Neuronal stem cell (in vitro differentiated cells): ENCODE results near the gene COQ5.

Source experiments
- DNase-seq: peaks from one replicate; pipeline ENCODE4 v3.0.0-alpha.2; 2013; ENCODE audit warnings: low spot score
- H2AFZ ChIP-seq: one replicate; pipeline ENCODE4 v1.6.1; 2013; ENCODE audit warnings: mild to moderate bottlenecking, low read length, inconsistent platforms
- H2AK5ac ChIP-seq: 2 replicates; pipeline ENCODE4 v1.6.1; 2013; ENCODE audit warnings: low read depth, mild to moderate bottlenecking, inconsistent platforms, low read length, moderate library complexity, mixed read lengths
- H2BK120ac ChIP-seq: 2 replicates; pipeline ENCODE4 v1.6.1; 2013; ENCODE audit warnings: low read depth, mild to moderate bottlenecking, inconsistent platforms, low read length, moderate library complexity, mixed read lengths
- H2BK12ac ChIP-seq: one replicate; pipeline ENCODE4 v1.6.1; 2013; ENCODE audit warnings: low read length, inconsistent platforms
- H2BK15ac ChIP-seq: 2 replicates; pipeline ENCODE4 v1.6.1; 2013; ENCODE audit warnings: mild to moderate bottlenecking, low read length, inconsistent platforms, mixed read lengths
- H2BK5ac ChIP-seq: one replicate; pipeline ENCODE4 v1.6.1; 2013; ENCODE audit warnings: inconsistent platforms, mild to moderate bottlenecking, low read length, moderate library complexity
- H3K14ac ChIP-seq: one replicate; pipeline ENCODE4 v1.6.1; 2013; ENCODE audit warnings: low read length, inconsistent platforms
- H3K18ac ChIP-seq: 2 replicates; pipeline ENCODE4 v1.6.1; 2013; ENCODE audit warnings: low read length, inconsistent platforms
- H3K23ac ChIP-seq: 2 replicates; pipeline ENCODE4 v1.6.1; 2013; ENCODE audit warnings: low read depth, mild to moderate bottlenecking, mixed read lengths, low read length, inconsistent platforms; ENCODE audit not compliant: poor library complexity
- H3K27ac ChIP-seq: replicated peaks from 3 replicates; pipeline ENCODE4 v1.5.1; 2013; ENCODE audit warnings: low read length, inconsistent platforms
- H3K27me3 ChIP-seq, 3 experiments: 2 replicates each; pipeline ENCODE4 v1.6.1; 2013; ENCODE audit warnings: low read length in 3 of 3, mild to moderate bottlenecking in 2 of 3, inconsistent platforms in 1 of 3, low read depth in 1 of 3, mixed read lengths in 1 of 3, moderate library complexity in 1 of 3; ENCODE audit not compliant: control insufficient read depth in 3 of 3, insufficient read depth in 3 of 3
- H3K36me3 ChIP-seq, 2 donors: replicated peaks in 1 of 2; 2 replicates each; pipeline ENCODE4 v1.6.1; 2013; ENCODE audit warnings: low read length in 2 of 2; ENCODE audit not compliant: control insufficient read depth in 2 of 2, insufficient read depth in 2 of 2
- H3K4ac ChIP-seq: 2 replicates; pipeline ENCODE4 v1.6.1; 2013; ENCODE audit warnings: inconsistent platforms, mild to moderate bottlenecking, low read length, moderate library complexity
- H3K4me1 ChIP-seq, 2 donors: 1 replicate in 1 of 2; 2 replicates in 1 of 2; pipeline ENCODE4 v1.6.1; 2013; ENCODE audit warnings: low read length in 2 of 2, low read depth in 1 of 2; ENCODE audit not compliant: control insufficient read depth in 2 of 2, insufficient read depth in 1 of 2
- H3K4me2 ChIP-seq: one replicate; pipeline ENCODE4 v1.6.1; 2013; ENCODE audit warnings: mild to moderate bottlenecking, low read length, inconsistent platforms; ENCODE audit not compliant: insufficient read depth, poor library complexity, severe bottlenecking
- H3K4me3 ChIP-seq, 2 donors: 2 replicates each; pipeline ENCODE4 v1.5.1; 2013; ENCODE audit warnings: low read length in 2 of 2, mild to moderate bottlenecking in 2 of 2, inconsistent platforms in 1 of 2, moderate library complexity in 1 of 2
- H3K79me1 ChIP-seq: one replicate; pipeline ENCODE4 v1.6.1; 2013; ENCODE audit warnings: low read depth, mild to moderate bottlenecking, inconsistent platforms, low read length, moderate library complexity
- H3K9ac ChIP-seq: one replicate; pipeline ENCODE4 v1.6.1; 2013; ENCODE audit warnings: mild to moderate bottlenecking, low read depth, low read length, inconsistent platforms; ENCODE audit not compliant: poor library complexity
- H3K9me3 ChIP-seq, 2 donors: replicated peaks in 1 of 2; 2 replicates each; pipeline versions ENCODE3 to v1.6.1; 2013; ENCODE audit warnings: low read length in 2 of 2, mild to moderate bottlenecking in 2 of 2, inconsistent platforms in 1 of 2, low read depth in 1 of 2, mixed read lengths in 1 of 2, moderate library complexity in 1 of 2; ENCODE audit not compliant: control insufficient read depth in 2 of 2, insufficient read depth in 1 of 2
- H4K8ac ChIP-seq: one replicate; pipeline ENCODE4 v1.6.1; 2013; ENCODE audit warnings: low read depth, mild to moderate bottlenecking, inconsistent platforms, low read length, moderate library complexity
- H4K91ac ChIP-seq: one replicate; pipeline ENCODE4 v1.6.1; 2013; ENCODE audit warnings: low read length, low read depth, mild to moderate bottlenecking, inconsistent platforms; ENCODE audit not compliant: poor library complexity
- WGBS, 2 donors: extraction: QIAGEN DNeasy Blood & Tissue Kit; methylation state at CpG; one replicate each; pipeline ENCODE4 v1.1.7; 2013; ENCODE audit warnings: missing lambda C conversion rate in 2 of 2, mixed read lengths in 1 of 2; ENCODE audit not compliant: insufficient read length in 2 of 2, insufficient replicate concordance in 1 of 2; ENCODE audit errors: extremely low coverage in 2 of 2; 5-methylcytosine and 5-hydroxymethylcytosine counted together

COQ5 gene

DNA sequence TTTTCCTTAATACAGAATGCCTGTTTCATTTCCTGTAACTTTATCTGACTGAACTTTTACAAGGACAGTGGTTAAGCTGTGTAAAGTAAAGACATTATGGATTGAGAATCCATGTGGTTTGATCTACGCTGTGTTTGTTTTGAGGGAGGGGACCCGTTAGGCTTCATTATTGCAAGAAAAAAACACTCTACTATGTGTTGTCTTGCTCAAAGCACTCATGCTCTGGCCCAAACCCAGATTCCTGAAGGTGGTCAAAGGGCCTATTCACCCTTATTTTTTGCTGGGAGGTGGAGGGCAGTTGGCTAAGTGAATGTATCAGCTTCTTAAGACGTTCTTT, 17.1 kb upstream of the COQ5 start:
- Histone ChIP-seq H3K36me3 (peaks cover 20 to 78% of the 10 kb centered on the region in 2 donors), H4K8ac (no peak overlapping the region), H2BK5ac (no peak overlapping the region), H3K4me2 (no peak overlapping the region), H2AK5ac (no peak overlapping the region), H3K4ac (no peak overlapping the region), H3K4me3 (no peak overlapping the region), H3K14ac (no peak overlapping the region), H2BK15ac (no peak overlapping the region), H2AFZ (no peak overlapping the region), H3K18ac (no peak overlapping the region), H3K79me1 (peaks cover 4% of the 10 kb centered on the region), H2BK12ac (no peak overlapping the region), H3K27me3 (no peaks in the 10 kb centered on the region), H3K23ac (no peak overlapping the region), H2BK120ac (no peak overlapping the region), H3K27ac (no peak overlapping the region), H4K91ac (no peak overlapping the region), H3K4me1 (no peaks in the 10 kb centered on the region), H3K9me3 (no peaks in the 10 kb centered on the region), H3K9ac (no peak overlapping the region)
- no peak for DNase-seq
- no CpG with 5 or more reads among the region's 3 CpGs for WGBS, 2 donors

GRCh38 chr12:120544691-120545090, 15.7 kb upstream of the COQ5 start:
- no peak overlapping the region for H3K4me2 ChIP-seq
- H3K27ac ChIP-seq = no peak overlapping the region
- H3K4ac ChIP-seq = no peak overlapping the region
- no peak overlapping the region for H2BK12ac ChIP-seq
- no peak for DNase-seq
- no peak overlapping the region for H2BK5ac ChIP-seq
- WGBS, 2 donors = 100% methylated on average over 2 of the region's 3 CpGs; no CpG with 5 or more reads in 1 of the 2 donors
- no peak overlapping the region for H2BK15ac ChIP-seq
- H3K27me3 ChIP-seq = no peaks in the 10 kb centered on the region
- H2AFZ ChIP-seq = no peak overlapping the region
- no peak overlapping the region for H2BK120ac ChIP-seq
- H2AK5ac ChIP-seq = no peak overlapping the region
- H3K23ac ChIP-seq = no peak overlapping the region
- H3K18ac ChIP-seq = no peak overlapping the region
- H4K91ac ChIP-seq = no peak overlapping the region
- no peak overlapping the region for H3K4me3 ChIP-seq
- no peaks in the 10 kb centered on the region for H3K4me1 ChIP-seq
- H3K9ac ChIP-seq = no peak overlapping the region
- H3K9me3 ChIP-seq = no peaks in the 10 kb centered on the region
- no peak overlapping the region for H3K14ac ChIP-seq
- peaks cover 22 to 79% of the 10 kb centered on the region in 2 donors for H3K36me3 ChIP-seq
- peaks cover 3% of the 10 kb centered on the region for H3K79me1 ChIP-seq
- no peak overlapping the region for H4K8ac ChIP-seq

DNA sequence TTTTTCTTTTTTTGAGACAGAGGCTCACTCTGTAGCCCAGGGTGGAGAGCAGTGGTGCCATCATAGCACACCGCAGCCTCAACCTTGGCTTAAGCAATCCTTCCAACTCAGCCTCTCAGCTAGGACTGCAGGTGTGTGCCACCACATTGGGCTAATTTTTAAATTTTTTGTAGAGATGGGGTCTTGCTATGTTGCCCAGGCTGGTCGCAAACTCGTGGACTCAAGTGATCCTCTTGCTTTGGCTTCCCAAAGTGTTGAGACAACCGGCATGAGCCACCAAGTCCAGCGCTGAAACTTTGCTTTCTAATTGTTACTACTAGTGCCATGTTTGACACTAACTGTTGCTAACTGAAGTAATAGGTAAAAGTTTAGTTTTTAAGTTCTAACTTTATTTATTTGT, 13.2 kb upstream of the COQ5 start:
- Histone ChIP-seq H3K36me3 (peaks cover 8 to 79% of the 10 kb centered on the region in 2 donors), H2BK5ac (no peak overlapping the region)
- WGBS, 2 donors = no CpG with 5 or more reads among the region's 5 CpGs

DNA sequence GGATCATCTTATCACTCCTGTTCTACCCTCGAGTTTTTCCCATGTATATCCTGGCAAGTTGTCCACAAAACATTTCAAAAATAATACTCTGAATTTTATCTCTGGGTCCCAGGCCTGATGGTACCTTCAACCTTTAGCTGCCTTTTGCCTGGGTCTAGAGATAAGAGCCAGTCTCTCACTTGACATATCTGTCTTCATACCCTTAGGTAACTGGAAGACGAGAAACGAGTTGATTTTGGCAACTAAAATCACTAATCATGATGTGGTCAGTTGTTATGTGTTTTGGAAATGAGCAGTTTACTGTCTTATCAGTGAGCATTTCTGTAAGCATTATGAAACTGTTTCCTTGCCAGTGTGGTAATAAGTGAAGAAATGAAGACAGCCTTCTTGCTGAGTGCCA, 11.5 kb upstream of the COQ5 start:
- H4K8ac ChIP-seq = no peak overlapping the region
- no peak overlapping the region for H3K9ac ChIP-seq
- H3K4me3 ChIP-seq = no peak overlapping the region
- no peak overlapping the region for H2AFZ ChIP-seq
- no peak overlapping the region for H3K27ac ChIP-seq
- no peak for DNase-seq
- peaks cover 4% of the 10 kb centered on the region for H3K79me1 ChIP-seq
- H3K4me1 ChIP-seq = peaks cover 6 to 15% of the 10 kb centered on the region in 2 donors
- H2BK15ac ChIP-seq = no peak overlapping the region
- peaks cover 3 to 82% of the 10 kb centered on the region in 2 donors for H3K36me3 ChIP-seq
- H3K9me3 ChIP-seq = no peaks in the 10 kb centered on the region
- H2BK12ac ChIP-seq = no peak overlapping the region
- no peak overlapping the region for H3K4ac ChIP-seq
- no peak overlapping the region for H3K4me2 ChIP-seq
- WGBS, 2 donors = no CpG with 5 or more reads among the region's 3 CpGs
- no peak overlapping the region for H2BK5ac ChIP-seq
- no peak overlapping the region for H3K14ac ChIP-seq
- no peak overlapping the region for H2BK120ac ChIP-seq
- H4K91ac ChIP-seq = no peak overlapping the region
- no peak overlapping the region for H3K23ac ChIP-seq
- H3K27me3 ChIP-seq = no peaks in the 10 kb centered on the region
- no peak overlapping the region for H3K18ac ChIP-seq
- no peak overlapping the region for H2AK5ac ChIP-seq

More for the DNA sequence above, 13.2 kb upstream of the COQ5 start:
- H2BK120ac ChIP-seq = no peak overlapping the region
- no peak for DNase-seq
- H3K4ac ChIP-seq = no peak overlapping the region
- no peak overlapping the region for H3K14ac ChIP-seq
- peaks cover 3% of the 10 kb centered on the region for H3K79me1 ChIP-seq
- peaks cover 0 to 6% of the 10 kb centered on the region in 2 donors for H3K4me1 ChIP-seq
- H2AFZ ChIP-seq = no peak overlapping the region
- H3K9ac ChIP-seq = no peak overlapping the region
- H3K4me2 ChIP-seq = no peak overlapping the region
- no peak overlapping the region for H2AK5ac ChIP-seq
- no peaks in the 10 kb centered on the region for H3K27me3 ChIP-seq
- H2BK12ac ChIP-seq = no peak overlapping the region
- H2BK15ac ChIP-seq = no peak overlapping the region
- H3K27ac ChIP-seq = no peak overlapping the region
- no peak overlapping the region for H3K23ac ChIP-seq
- H3K9me3 ChIP-seq = no peaks in the 10 kb centered on the region
- no peak overlapping the region for H4K91ac ChIP-seq
- H3K4me3 ChIP-seq = no peak overlapping the region
- no peak overlapping the region for H4K8ac ChIP-seq
- H3K18ac ChIP-seq = no peak overlapping the region
